Stimulated activated CD4-positive, alpha-beta T cell treated with anti-CD3 and anti-CD28 coated beads, Interleukin-2, amount 100 ng/mL, for 4 hours (primary cell): Measurements from ENCODE around the gene SLC44A3.

ENCODE experiments used
- DNase-seq: peaks from one replicate; pipeline ENCODE4 v3.0.0-alpha.2; 2020; ENCODE audit warnings: low read depth

Gene SLC44A3

DNA sequence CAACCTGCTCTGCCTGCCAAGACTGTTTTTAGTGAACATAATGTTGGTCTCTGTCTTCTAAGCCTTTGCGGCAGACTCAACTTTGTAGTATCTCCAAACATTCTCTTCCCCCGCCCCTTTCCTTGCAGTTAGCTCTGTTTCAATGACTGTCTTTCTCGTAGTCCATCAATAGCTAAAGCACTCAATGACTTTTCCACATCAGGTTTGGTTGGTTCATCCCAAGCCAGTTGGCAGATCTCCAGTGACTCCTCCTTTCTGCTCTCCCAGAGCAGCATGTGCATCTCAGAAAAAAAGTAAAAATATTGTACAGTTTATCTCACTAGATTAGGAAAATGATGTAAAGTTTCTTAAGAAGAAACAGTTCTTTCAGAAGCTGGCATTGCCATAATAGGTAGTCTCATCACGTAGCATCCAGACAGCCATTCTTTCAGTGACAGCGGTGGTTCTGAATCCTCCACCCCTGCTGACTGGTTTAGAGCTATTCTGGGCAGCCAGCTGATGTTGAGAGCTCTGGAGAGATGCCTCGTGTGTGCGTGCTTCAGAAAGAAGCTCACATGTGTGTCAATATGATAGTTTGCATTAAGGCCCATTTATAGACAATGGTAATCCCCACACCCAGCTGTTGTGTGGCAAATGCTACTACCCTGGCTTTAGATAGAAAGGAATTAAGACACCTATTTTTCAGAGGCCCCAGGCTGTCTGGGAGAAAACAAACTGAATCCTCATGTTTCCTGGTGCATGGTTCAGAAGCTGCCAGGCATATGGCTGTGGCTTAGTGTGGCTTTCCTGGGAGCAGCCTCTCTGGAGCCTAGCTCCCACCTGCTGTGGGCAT, 53.6 kb downstream of the SLC44A3 start:
- DNase-seq, result no peak

GRCh38 chr1:94874423-94874822, 54.3 kb downstream of the SLC44A3 start:
- DNase-seq, result no peak

GRCh38 chr1:94875794-94876193, 55.6 kb downstream of the SLC44A3 start:
- DNase-seq, result no peak

DNA sequence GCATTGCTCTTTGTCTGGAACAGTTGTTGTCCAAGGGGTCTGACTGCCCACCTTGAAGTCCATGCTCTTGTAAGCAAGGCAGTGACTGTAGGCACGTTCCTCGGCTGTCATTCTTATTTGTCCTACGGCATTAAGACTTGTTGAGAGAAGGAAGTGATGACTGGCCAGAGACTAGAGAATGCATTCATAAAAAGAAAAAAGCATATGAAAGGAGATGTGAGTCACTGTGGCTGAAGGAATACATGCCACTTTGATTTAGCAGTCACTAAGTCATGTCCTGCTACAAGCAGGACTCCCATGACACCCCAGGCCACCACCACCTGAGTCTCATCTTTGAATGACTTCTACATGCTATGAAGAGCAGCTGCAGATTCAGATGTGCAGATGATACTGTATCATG, 56.2 kb downstream of the SLC44A3 start:
- DNase-seq, result no peak

GRCh38 chr1:94878329-94878728, 58.2 kb downstream of the SLC44A3 start:
- DNase-seq, result no peak

GRCh38 chr1:94883691-94884090, 63.5 kb downstream of the SLC44A3 start:
- DNase-seq, result peak; percentile 10

DNA sequence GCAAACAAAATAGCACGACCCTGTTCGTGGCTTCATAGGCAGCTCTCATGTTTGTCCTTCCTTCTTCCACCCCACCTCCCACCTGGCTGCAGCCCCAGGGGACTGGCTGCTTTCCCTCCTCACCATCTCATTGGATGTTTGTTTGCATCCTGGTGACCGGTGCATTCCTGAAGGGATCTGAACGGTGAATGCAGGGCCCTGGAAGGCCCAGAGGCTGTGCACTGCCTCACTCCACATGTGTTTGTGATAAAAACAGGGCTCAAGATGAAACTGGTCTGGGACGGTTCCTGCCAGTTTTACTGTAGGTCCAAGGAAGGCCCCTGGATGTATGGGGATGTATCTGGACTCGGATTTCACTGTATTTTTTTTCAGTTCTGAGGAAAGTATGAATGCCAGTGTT, 63.9 kb downstream of the SLC44A3 start:
- DNase-seq, result no peak

DNA sequence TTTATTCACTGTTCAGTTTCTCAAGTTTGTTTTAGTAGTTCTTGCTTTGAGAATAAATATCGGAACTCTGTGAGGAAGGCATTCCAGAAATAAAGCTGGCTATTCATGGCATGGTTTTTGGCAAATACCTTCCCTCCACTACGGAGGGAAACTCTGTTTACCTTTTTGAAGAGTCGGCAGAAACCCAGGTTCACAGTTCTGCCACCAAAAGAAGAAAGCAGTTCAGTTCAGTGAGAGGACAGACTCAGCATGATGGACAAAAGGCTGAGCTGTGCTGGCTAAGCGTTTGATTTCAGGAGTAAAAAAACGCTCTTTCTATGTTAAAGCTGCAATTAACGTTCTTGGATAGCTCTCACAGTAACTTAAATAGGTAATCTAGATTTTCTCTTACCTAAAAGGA, 64.3 kb downstream of the SLC44A3 start:
- DNase-seq, result no peak

GRCh38 chr1:94886361-94886760, 66.2 kb downstream of the SLC44A3 start:
- no peak for DNase-seq

DNA sequence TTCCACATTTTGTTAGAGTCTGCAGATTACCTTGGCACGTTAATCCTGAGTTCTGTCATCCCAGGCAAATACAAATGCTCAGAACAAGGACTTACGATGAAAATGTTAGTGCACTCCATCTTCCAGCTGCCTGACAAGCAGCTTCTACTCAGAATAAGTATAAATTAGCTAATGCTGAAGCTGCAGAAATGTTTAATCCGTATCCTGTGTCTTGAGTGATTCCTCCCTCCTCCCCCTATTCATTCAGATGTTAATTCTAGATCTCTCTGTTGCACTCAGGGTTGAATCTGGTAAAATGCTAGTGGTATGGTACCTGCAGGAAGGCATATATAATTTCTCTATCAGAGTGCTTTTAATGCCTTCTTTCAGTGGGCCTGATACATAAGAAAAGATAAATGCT, 66.9 kb downstream of the SLC44A3 start:
- DNase-seq, result no peak

GRCh38 chr1:94887603-94888171, 67.5 kb downstream of the SLC44A3 start:
- DNase-seq, result no peak

- no peak for DNase-seq
Observed at GRCh38 chr1:94888201-94888600, 68.0 kb downstream of the SLC44A3 start.

DNA sequence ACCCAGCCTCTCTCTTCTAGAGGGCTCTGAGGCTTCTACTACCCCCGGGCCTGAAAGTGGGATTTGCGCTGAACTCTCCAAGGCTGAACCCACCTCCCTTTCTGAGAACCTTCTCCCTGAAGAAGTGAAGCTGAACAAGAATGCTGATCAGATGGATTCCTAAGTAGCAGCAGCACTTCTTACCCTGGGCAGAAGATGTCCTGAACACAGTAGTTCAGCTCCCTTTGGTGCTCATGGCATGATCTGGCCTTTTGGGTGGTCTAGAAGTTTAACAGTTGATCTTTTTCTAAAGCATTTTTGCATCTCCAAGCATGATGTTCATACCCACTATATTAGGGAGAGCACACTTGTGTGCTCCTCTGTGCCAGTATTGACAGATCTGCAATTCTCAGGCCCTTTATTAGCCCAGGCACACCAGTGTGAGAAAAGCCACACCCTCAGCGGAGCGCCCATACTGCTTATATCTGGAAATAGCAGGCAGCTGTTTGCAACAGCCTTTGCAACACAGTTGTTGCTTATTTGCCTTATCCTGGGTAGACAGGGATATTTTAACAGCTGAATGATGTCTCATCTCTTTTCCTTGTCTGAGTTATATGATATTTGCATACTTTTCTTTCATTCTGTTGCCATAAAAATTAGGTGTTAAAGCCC, 72.6 kb downstream of the SLC44A3 start:
- DNase-seq, result no peak

DNA sequence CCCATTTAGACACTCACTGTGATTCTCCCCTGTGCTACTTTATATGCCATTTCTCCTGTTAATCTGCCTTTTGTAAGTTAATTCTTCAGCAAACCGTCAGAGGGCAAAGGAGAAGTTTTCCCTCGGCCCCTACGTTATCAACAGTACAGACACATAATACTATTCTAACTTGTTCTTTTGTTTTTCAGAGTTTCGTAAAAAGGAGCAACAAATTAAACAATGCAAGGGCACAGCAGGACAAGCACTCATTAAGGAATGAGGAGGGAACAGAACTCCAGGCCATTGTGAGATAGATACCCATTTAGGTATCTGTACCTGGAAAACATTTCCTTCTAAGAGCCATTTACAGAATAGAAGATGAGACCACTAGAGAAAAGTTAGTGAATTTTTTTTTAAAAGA, 74.5 kb downstream of the SLC44A3 start:
- no peak for DNase-seq

GRCh38 chr1:94895518-94895917, 75.4 kb downstream of the SLC44A3 start:
- DNase-seq, result no peak

DNA sequence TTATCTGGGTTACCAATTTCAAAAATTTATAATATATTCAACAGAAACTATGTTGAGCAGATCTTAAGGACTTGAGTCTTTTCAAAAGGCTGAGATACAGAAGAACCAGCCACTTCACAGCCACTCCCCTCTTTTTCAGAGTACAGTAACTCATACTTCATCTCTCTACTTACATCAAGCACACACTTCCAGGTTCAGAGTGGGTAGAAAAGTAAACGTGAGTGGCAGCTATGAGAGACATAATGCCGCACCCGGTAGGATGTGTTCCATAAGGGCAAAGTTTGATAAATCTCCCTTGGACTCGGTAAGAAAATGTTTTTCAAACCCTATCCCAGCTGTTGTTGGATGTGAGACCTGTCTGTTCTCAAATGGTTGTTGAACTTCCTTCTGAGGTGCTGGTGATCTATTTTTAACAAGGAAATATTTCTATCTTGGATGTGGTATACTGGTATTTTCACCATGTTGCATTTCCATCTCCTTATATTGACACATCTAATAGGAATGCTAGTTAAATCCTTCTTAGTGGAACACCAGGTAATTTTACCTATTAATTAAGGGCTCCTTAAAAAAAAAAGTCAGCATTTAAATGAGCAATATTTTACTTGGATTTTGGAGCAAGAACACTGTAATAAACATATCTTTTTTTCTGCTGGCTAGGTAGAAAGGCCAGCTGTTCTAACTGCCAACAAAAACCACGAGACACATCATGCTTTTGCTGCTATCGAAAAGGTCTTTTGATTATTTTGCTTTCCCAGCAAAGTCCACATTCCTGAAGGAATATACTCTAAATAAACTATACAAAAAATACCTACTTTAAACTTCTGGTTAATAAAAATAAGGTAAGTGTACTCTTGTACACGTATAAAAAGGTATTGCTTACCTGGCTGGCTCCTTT, 78.6 kb downstream of the SLC44A3 start:
- no peak for DNase-seq

DNA sequence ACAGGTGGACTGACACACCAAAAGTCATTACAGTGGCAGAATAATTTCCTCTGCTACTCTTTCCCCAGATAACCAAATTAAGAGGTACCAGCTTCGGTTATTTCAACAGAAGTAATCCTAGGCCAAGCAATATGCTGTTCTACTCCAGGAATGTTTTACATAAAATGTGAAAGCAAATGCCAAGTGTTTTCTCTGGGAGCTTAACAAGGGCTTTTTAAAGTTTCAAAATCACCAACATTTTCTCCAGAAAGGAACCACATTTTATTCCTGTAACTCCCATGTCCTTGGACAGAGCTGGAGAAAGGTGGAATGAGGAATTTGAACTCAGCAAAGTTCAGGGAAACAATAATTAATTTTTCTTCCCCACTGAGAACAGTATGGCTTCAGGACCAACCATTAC, 79.6 kb downstream of the SLC44A3 start:
- no peak for DNase-seq

GRCh38 chr1:94901841-94902240, 81.7 kb downstream of the SLC44A3 start:
- DNase-seq, result no peak

- no peak for DNase-seq
Observed at GRCh38 chr1:94903280-94904009, 83.3 kb downstream of the SLC44A3 start.

DNA sequence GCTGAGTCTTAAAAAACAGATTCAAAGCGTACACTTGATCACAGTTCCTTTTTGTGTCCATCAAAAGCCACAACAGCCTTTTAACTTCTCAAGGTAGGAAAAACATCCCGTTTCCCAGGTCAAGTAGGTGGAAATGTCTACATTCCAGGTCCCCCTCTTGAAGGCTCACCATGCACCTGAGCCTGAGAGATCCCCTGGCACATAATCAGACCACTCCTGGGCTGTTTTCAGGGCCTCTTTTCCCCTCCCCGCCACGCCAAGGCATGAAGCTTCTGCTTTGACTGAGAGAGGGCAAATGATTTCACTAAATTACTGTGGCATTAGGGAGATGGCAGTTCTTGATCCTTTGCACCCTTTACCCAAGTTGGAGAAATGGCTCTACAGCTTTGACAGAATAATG, 85.0 kb downstream of the SLC44A3 start:
- no peak for DNase-seq

GRCh38 chr1:94906382-94906781, 86.2 kb downstream of the SLC44A3 start:
- no peak for DNase-seq

DNA sequence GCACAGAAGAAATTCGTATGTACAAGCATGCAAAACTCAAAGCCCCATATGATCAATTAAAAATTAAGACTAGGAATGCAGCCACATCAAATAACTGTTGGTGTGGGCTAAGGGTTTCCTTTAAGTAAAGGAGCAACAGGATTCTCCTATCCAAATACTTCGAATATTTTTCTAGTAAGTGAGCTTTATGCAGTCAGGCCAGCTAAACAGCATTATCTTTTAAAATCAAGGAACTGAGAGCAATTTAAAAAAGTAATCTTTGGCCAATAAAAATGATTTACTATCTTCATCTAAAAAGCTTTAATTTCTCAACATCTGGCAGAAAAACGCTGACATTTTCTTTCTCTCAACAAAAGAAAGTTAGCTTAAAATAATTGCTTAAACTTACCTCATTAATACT, 87.0 kb downstream of the SLC44A3 start:
- DNase-seq, result no peak
